ENCODE results near the gene ZNF212. TPM values are rescaled to one million over a fixed set of nuclear protein-coding genes. Genes with fewer than 3 reads are reported as not detected.

The ZNF212 gene
- total RNA-seq, 1 donor from 2014 or later, result 12.8 TPM

GRCh38 chr7:149285603-149286002 is 46.2 kb downstream of the ZNF212 start:
- H3K27me3 Mint-ChIP-seq (ENCODE audit: unreplicated experiment), result peaks cover 25% of the 10 kb centered on the region
- DNase-seq (ENCODE audit: low spot score), result no peak

GRCh38 chr7:149286811-149287400 is 47.5 kb downstream of the ZNF212 start:
- Mint-ChIP-seq H3K9me3 (ENCODE audit: unreplicated experiment) (no peaks in the 10 kb centered on the region), H3K4me1 (ENCODE audit: unreplicated experiment) (peaks cover 21% of the 10 kb centered on the region), H3K27me3 (ENCODE audit: unreplicated experiment) (peaks cover 22% of the 10 kb centered on the region), H3K4me3 (ENCODE audit: unreplicated experiment) (peak overlapping the region; percentile 27), H3K27ac (ENCODE audit: unreplicated experiment) (no peak overlapping the region), H3K36me3 (ENCODE audit: low read depth, unreplicated experiment) (peaks cover 12% of the 10 kb centered on the region)
- no peak for TF ChIP-seq CTCF (IDR thresholded peaks at IDR 0.05; ENCODE audit: unreplicated experiment)
- no peak for DNase-seq (ENCODE audit: low spot score)

More at GRCh38 chr7:149285603-149286002, 46.2 kb downstream of the ZNF212 start:
- H3K36me3 Mint-ChIP-seq (ENCODE audit: low read depth, unreplicated experiment), result peaks cover 12% of the 10 kb centered on the region
- peaks cover 24% of the 10 kb centered on the region for H3K4me1 Mint-ChIP-seq (ENCODE audit: unreplicated experiment)
- no peak for TF ChIP-seq CTCF (IDR thresholded peaks at IDR 0.05; ENCODE audit: unreplicated experiment)
- H3K9me3 Mint-ChIP-seq (ENCODE audit: unreplicated experiment), result no peaks in the 10 kb centered on the region
- no peak overlapping the region for H3K27ac Mint-ChIP-seq (ENCODE audit: unreplicated experiment)
- H3K4me3 Mint-ChIP-seq (ENCODE audit: unreplicated experiment), result peak overlapping the region; percentile 97

- DNase-seq (ENCODE audit: low spot score), result no peak
- Mint-ChIP-seq H3K4me3 (ENCODE audit: unreplicated experiment) (peak overlapping the region; percentile 27), H3K27ac (ENCODE audit: unreplicated experiment) (no peak overlapping the region), H3K27me3 (ENCODE audit: unreplicated experiment) (peaks cover 18% of the 10 kb centered on the region), H3K9me3 (ENCODE audit: unreplicated experiment) (no peaks in the 10 kb centered on the region), H3K36me3 (ENCODE audit: low read depth, unreplicated experiment) (peaks cover 7% of the 10 kb centered on the region), H3K4me1 (ENCODE audit: unreplicated experiment) (peaks cover 16% of the 10 kb centered on the region)
- no peak for TF ChIP-seq CTCF (IDR thresholded peaks at IDR 0.05; ENCODE audit: unreplicated experiment)
These were observed 48.2 kb downstream of the ZNF212 start for GRCh38 chr7:149287622-149288021.

- H3K9me3 Mint-ChIP-seq (ENCODE audit: unreplicated experiment), result no peaks in the 10 kb centered on the region
- peaks cover 11% of the 10 kb centered on the region for H3K36me3 Mint-ChIP-seq (ENCODE audit: low read depth, unreplicated experiment)
These were observed 49.8 kb downstream of the ZNF212 start for GRCh38 chr7:149289262-149289661.

More at GRCh38 chr7:149289262-149289661, 49.8 kb downstream of the ZNF212 start:
- DNase-seq (ENCODE audit: low spot score), result no peak
- Mint-ChIP-seq H3K27ac (ENCODE audit: unreplicated experiment) (no peak overlapping the region), H3K27me3 (ENCODE audit: unreplicated experiment) (peaks cover 20% of the 10 kb centered on the region), H3K4me1 (ENCODE audit: unreplicated experiment) (peaks cover 9% of the 10 kb centered on the region), H3K4me3 (ENCODE audit: unreplicated experiment) (no peak overlapping the region)
- no peak for TF ChIP-seq CTCF (IDR thresholded peaks at IDR 0.05; ENCODE audit: unreplicated experiment)
